Nephron (organoid): ENCODE data around the gene DCP2.

Source experiments
- H3K27ac Mint-ChIP-seq, 3 experiments: 2 replicates each; pipeline ENCODE4 v1.8.0; 2020; ENCODE audit warnings: mixed read lengths in 3 of 3, mild to moderate bottlenecking in 2 of 3, moderate library complexity in 1 of 3
- H3K27me3 Mint-ChIP-seq: 2 replicates; pipeline ENCODE4 v1.8.0; 2021; ENCODE audit warnings: low read depth, mild to moderate bottlenecking, moderate library complexity, mixed read lengths
- H3K36me3 Mint-ChIP-seq: 2 replicates; pipeline ENCODE4 v1.8.0; 2020; ENCODE audit warnings: low read depth, mixed read lengths
- H3K4me1 Mint-ChIP-seq: 2 replicates; pipeline ENCODE4 v1.8.0; 2020; ENCODE audit warnings: mixed read lengths
- H3K4me3 Mint-ChIP-seq, 3 experiments: 2 replicates each; pipeline ENCODE4 v1.8.0; 2020; ENCODE audit warnings: mild to moderate bottlenecking in 3 of 3, mixed read lengths in 3 of 3, moderate library complexity in 2 of 3
- H3K9me3 Mint-ChIP-seq: 2 replicates; pipeline ENCODE4 v1.8.0; 2020; ENCODE audit warnings: mixed read lengths
- CTCF ChIP-seq, 3 experiments: fragments of 200-600 bp; sonication (generic); IDR thresholded peaks; one replicate each; pipeline ENCODE4 v1.5.0; 2021; ENCODE audit warnings: antibody characterized with exemption in 3 of 3; ENCODE audit not compliant: unreplicated experiment in 3 of 3

DCP2 gene

GRCh38 chr5:112996830-112997374 lies 20.3 kb downstream of the DCP2 start:
- no peak for TF ChIP-seq CTCF (IDR thresholded peaks at IDR 0.05; ENCODE audit: unreplicated experiment in 3 of 3)
- H3K27ac Mint-ChIP-seq: no peak overlapping the region
- H3K4me3 Mint-ChIP-seq: no peak overlapping the region
- no peaks in the 10 kb centered on the region for H3K27me3 Mint-ChIP-seq
- H3K9me3 Mint-ChIP-seq: no peaks in the 10 kb centered on the region
- peaks cover 6% of the 10 kb centered on the region for H3K4me1 Mint-ChIP-seq
- H3K36me3 Mint-ChIP-seq: peaks cover 36% of the 10 kb centered on the region

DNA sequence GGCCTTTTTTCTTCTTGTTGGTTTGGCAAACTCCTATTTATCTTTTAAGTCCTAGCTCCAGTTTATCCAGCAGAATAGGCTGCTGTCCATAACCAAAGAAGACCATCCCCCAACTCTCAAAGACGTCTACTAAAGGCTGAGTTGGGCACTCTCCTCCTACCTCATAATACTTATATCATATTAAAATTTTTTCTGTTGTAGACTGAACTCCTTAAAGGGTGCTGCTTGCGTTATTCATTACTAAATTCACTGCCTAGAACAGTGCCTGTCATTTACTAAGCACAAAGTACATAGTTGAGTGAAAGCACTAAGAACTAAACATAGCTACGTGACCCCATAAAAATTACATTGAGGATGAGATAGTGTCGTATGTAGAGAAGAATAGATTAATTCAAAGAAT lies 21.7 kb downstream of the DCP2 start:
- peaks cover 6% of the 10 kb centered on the region for H3K4me1 Mint-ChIP-seq
- no peak for TF ChIP-seq CTCF (IDR thresholded peaks at IDR 0.05; ENCODE audit: unreplicated experiment in 3 of 3)
- no peaks in the 10 kb centered on the region for H3K9me3 Mint-ChIP-seq
- H3K4me3 Mint-ChIP-seq: no peak overlapping the region
- H3K27me3 Mint-ChIP-seq: no peaks in the 10 kb centered on the region
- H3K36me3 Mint-ChIP-seq: peaks cover 36% of the 10 kb centered on the region
- H3K27ac Mint-ChIP-seq: peak overlapping the region in 2 of 3 experiments; percentile 39 to 67

GRCh38 chr5:113000466-113000865 lies 23.9 kb downstream of the DCP2 start:
- H3K27me3 Mint-ChIP-seq: no peaks in the 10 kb centered on the region
- peaks cover 6% of the 10 kb centered on the region for H3K4me1 Mint-ChIP-seq
- H3K36me3 Mint-ChIP-seq: peaks cover 47% of the 10 kb centered on the region
- H3K4me3 Mint-ChIP-seq: no peak overlapping the region
- no peak overlapping the region for H3K27ac Mint-ChIP-seq
- TF ChIP-seq CTCF (IDR thresholded peaks at IDR 0.05; ENCODE audit: unreplicated experiment in 3 of 3): no peak
- no peaks in the 10 kb centered on the region for H3K9me3 Mint-ChIP-seq

DNA sequence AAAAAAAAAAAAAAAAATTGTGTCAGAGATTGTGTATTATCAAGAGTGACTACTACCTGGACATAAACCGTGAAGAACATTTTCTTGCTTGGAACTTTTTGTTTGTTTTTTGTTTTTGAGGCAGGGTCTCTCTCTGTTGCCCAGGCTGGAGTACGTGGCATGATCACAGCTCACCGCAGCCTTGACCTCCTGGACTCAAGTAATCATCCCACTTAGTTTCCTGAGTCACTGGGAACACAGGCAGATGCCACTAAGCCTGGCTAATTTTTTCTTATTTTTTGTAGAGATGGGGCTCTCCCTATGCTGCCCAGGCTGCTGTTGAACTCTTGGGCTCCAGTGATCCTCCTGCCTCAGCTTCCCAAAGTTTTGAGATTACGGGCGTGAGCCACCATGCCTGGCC lies 25.8 kb downstream of the DCP2 start:
- H3K4me1 Mint-ChIP-seq: no peaks in the 10 kb centered on the region
- H3K27ac Mint-ChIP-seq: no peak overlapping the region
- no peak overlapping the region for H3K4me3 Mint-ChIP-seq
- peaks cover 45% of the 10 kb centered on the region for H3K36me3 Mint-ChIP-seq
- H3K27me3 Mint-ChIP-seq: no peaks in the 10 kb centered on the region
- H3K9me3 Mint-ChIP-seq: no peaks in the 10 kb centered on the region
- no peak for TF ChIP-seq CTCF (IDR thresholded peaks at IDR 0.05; ENCODE audit: unreplicated experiment in 3 of 3)

DNA sequence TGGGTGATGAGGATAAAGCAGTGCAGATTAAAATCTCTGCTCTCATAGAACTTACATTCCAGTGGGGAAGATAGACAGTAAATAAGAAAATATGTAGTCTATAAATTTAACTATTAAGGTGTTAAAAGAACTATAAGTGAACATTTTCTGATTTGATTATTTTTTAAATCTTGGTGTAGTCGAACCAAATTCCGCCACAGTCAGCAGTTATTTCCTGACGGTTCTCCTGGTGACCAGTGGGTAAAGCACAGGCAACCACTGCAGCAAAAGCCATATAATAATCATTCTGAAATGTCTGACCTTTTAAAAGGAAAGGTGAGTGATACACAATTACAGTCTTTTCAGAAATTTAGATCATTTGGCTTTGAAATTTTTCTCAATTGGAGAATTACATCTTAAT lies 27.2 kb downstream of the DCP2 start:
- TF ChIP-seq CTCF (IDR thresholded peaks at IDR 0.05; ENCODE audit: unreplicated experiment in 3 of 3): no peak
- H3K4me1 Mint-ChIP-seq: no peaks in the 10 kb centered on the region
- H3K27ac Mint-ChIP-seq: no peak overlapping the region
- H3K27me3 Mint-ChIP-seq: no peaks in the 10 kb centered on the region
- H3K36me3 Mint-ChIP-seq: peaks cover 51% of the 10 kb centered on the region
- no peak overlapping the region for H3K4me3 Mint-ChIP-seq
- H3K9me3 Mint-ChIP-seq: no peaks in the 10 kb centered on the region

DNA sequence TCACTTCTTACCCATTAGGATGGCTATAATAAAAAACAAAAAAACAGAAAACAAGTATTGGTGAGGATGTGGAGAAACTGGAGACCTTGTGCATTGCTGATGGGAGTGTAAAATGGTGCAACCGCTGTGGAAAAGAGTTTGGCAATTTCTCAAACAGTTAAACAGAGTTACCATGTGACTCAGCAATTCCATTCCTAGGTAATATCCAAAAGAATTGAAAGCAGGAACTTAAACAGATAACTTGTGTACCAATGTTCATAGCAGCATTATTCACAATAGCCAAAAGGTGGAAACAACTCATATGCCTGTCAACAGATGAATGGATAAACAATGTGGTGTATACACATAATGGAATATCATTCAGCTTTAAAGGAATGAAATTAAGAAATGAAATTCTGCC lies 28.9 kb downstream of the DCP2 start:
- no peak for TF ChIP-seq CTCF (IDR thresholded peaks at IDR 0.05; ENCODE audit: unreplicated experiment in 3 of 3)
- Mint-ChIP-seq H3K4me3 (no peak overlapping the region), H3K27me3 (no peaks in the 10 kb centered on the region), H3K9me3 (no peaks in the 10 kb centered on the region), H3K27ac (no peak overlapping the region), H3K4me1 (no peaks in the 10 kb centered on the region), H3K36me3 (peaks cover 60% of the 10 kb centered on the region)
